DND-41 (cell line): ENCODE data around the gene APIP.

Experiments used
- ATAC-seq: fragments of 200-7000 bp; cut with Tn5 transposase; 3 replicates; pipeline ENCODE4 v1.9.1; 2021; ENCODE audit warnings: low read depth; ENCODE audit not compliant: insufficient read depth
- DNase-seq: peaks from one replicate; pipeline ENCODE4 v3.0.0-alpha.2; 2020
- H2AFZ ChIP-seq: 2 replicates; pipeline ENCODE4 v1.6.0; 2012; ENCODE audit warnings: low read depth, low read length
- H3K27ac ChIP-seq: 2 replicates; pipeline ENCODE4 v1.5.1; 2012; ENCODE audit warnings: low read length, inconsistent platforms
- H3K27me3 ChIP-seq: fragments of 200-600 bp; sonication (generic); 2 replicates; pipeline ENCODE4 v1.6.0; 2012; ENCODE audit warnings: low read length, mild to moderate bottlenecking, inconsistent platforms; ENCODE audit not compliant: insufficient read depth, poor library complexity
- H3K36me3 ChIP-seq: 2 replicates; pipeline ENCODE4 v1.5.1; 2012; ENCODE audit warnings: low read length, inconsistent platforms; ENCODE audit not compliant: insufficient read depth
- H3K4me1 ChIP-seq: 2 replicates; pipeline ENCODE4 v1.5.1; 2012; ENCODE audit warnings: mild to moderate bottlenecking, low read length; ENCODE audit not compliant: insufficient read depth
- H3K4me2 ChIP-seq: 2 replicates; pipeline ENCODE4 v1.6.0; 2012; ENCODE audit warnings: mild to moderate bottlenecking, moderate library complexity, low read length, inconsistent platforms; ENCODE audit not compliant: insufficient read depth
- H3K4me3 ChIP-seq, 2 experiments: fragments of 200-600 bp in 1 of 2; shearing (Covaris generic) in 1 of 2; 2 replicates each; pipeline ENCODE4 v1.5.1; 2012 to 2016; ENCODE audit warnings: inconsistent platforms in 2 of 2, low read length in 2 of 2, mild to moderate bottlenecking in 2 of 2, low read depth in 1 of 2, moderate library complexity in 1 of 2
- H3K79me2 ChIP-seq: 2 replicates; pipeline ENCODE4 v1.6.0; 2012; ENCODE audit warnings: low read length, inconsistent platforms; ENCODE audit not compliant: insufficient read depth
- H3K9ac ChIP-seq: 2 replicates; pipeline ENCODE4 v1.6.0; 2012; ENCODE audit warnings: low read depth, mild to moderate bottlenecking, inconsistent platforms, low read length, moderate library complexity
- H3K9me3 ChIP-seq: 2 replicates; pipeline ENCODE4 v1.5.1; 2012; ENCODE audit warnings: low read length, moderate library complexity, mild to moderate bottlenecking, inconsistent platforms; ENCODE audit not compliant: insufficient read depth, severe bottlenecking
- H4K20me1 ChIP-seq: 2 replicates; pipeline ENCODE4 v1.6.0; 2012; ENCODE audit warnings: low read length; ENCODE audit not compliant: insufficient read depth
- EZH2 ChIP-seq: IDR thresholded peaks from 3 replicates; pipeline ENCODE4 v1.6.1; 2012; ENCODE audit warnings: borderline replicate concordance, low read depth, mild to moderate bottlenecking, moderate library complexity, low read length, inconsistent platforms; ENCODE audit not compliant: severe bottlenecking
- TF ChIP-seq, protein P1 (sequence below): IDR thresholded peaks from 2 replicates; pipeline ENCODE4 v1.5.1; 2012; ENCODE audit warnings: borderline replicate concordance, low read length, moderate library complexity, mild to moderate bottlenecking; ENCODE audit not compliant: poor library complexity, severe bottlenecking; ENCODE audit errors: extremely low read depth

Gene APIP

DNA sequence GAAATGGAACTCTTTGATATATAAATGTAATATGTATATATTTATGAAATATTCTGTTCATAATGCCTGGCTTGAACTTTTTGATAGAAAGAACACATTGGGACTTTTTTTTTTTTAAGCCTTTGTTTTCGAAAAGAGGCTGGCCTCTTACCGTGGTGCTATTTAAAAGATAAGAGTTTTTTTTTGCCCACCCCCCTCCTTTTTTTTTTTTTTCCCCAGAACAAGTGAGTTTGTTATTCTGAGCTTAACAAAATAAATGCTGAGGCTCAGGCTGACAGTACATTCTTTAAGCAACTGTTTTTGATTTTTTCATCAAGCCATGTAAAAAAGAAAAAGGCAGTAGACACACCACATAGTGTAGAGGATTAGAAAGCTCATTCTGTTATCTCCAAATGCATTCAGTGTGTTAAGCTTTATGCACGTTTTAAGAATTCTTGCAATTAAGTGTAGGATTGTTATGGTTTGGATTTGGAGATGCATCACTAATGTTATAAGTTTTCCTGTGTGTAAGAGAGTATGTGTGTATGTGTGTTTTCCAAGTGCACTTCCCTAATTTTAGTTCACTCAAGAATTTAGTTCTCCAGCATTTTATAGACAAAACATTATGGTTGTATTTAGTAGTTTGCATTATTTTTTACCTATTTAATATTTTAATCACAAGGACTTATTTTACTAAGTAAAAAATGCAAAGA lies 12.2 kb upstream of the APIP start:
- no peak overlapping the region for H2AFZ ChIP-seq
- no peaks in the 10 kb centered on the region for H3K9me3 ChIP-seq
- H3K27ac ChIP-seq: no peak overlapping the region
- no peak for DNase-seq
- H3K4me2 ChIP-seq: no peak overlapping the region
- ATAC-seq: no peak
- H3K27me3 ChIP-seq: no peaks in the 10 kb centered on the region
- TF ChIP-seq, protein P1, sequence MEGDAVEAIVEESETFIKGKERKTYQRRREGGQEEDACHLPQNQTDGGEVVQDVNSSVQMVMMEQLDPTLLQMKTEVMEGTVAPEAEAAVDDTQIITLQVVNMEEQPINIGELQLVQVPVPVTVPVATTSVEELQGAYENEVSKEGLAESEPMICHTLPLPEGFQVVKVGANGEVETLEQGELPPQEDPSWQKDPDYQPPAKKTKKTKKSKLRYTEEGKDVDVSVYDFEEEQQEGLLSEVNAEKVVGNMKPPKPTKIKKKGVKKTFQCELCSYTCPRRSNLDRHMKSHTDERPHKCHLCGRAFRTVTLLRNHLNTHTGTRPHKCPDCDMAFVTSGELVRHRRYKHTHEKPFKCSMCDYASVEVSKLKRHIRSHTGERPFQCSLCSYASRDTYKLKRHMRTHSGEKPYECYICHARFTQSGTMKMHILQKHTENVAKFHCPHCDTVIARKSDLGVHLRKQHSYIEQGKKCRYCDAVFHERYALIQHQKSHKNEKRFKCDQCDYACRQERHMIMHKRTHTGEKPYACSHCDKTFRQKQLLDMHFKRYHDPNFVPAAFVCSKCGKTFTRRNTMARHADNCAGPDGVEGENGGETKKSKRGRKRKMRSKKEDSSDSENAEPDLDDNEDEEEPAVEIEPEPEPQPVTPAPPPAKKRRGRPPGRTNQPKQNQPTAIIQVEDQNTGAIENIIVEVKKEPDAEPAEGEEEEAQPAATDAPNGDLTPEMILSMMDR: no peak
- no peak for TF ChIP-seq EZH2
- no peak overlapping the region for H3K4me3 ChIP-seq
- H4K20me1 ChIP-seq: no peaks in the 10 kb centered on the region; the same call in 1 of the 2 replicates
- H3K4me1 ChIP-seq: no peaks in the 10 kb centered on the region; the same call in 1 of the 2 replicates
- H3K9ac ChIP-seq: no peak overlapping the region
- H3K36me3 ChIP-seq: peaks cover 14% of the 10 kb centered on the region; the same call in 1 of the 2 replicates
- H3K79me2 ChIP-seq: peaks cover 38% of the 10 kb centered on the region

DNA sequence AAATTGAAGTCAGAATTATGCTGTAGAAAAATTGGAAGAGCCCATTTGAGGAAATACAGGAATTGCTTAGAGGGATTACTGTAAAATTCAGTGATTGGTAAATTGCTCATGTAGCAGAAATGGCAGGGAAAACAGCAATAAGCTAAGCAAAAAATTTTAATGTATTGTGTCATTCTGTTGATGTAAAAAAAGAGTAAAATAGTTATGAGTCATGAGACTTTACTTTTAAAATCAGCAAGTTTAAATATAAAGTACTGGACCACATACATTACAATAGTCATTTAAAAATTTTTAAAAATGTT lies 10.6 kb upstream of the APIP start:
- ATAC-seq: no peak
- Histone ChIP-seq H4K20me1 (no peaks in the 10 kb centered on the region; the same call in 1 of the 2 replicates), H3K9me3 (no peaks in the 10 kb centered on the region), H3K4me1 (no peaks in the 10 kb centered on the region; the same call in 1 of the 2 replicates), H3K36me3 (peaks cover 5% of the 10 kb centered on the region; the same call in 1 of the 2 replicates), H3K79me2 (peaks cover 39% of the 10 kb centered on the region), H2AFZ (no peak overlapping the region), H3K4me3 (no peak overlapping the region), H3K27me3 (no peaks in the 10 kb centered on the region), H3K4me2 (no peak overlapping the region), H3K27ac (no peak overlapping the region), H3K9ac (no peak overlapping the region)
- DNase-seq: no peak
- TF ChIP-seq, protein P1: no peak

- DNase-seq (no peak), ATAC-seq (peak; percentile 74)
- Histone ChIP-seq H3K4me2 (no peak overlapping the region), H4K20me1 (no peaks in the 10 kb centered on the region; the same call in 1 of the 2 replicates), H3K4me3 (no peak overlapping the region), H3K27ac (no peak overlapping the region), H3K9ac (no peak overlapping the region), H3K4me1 (no peaks in the 10 kb centered on the region; the same call in 1 of the 2 replicates), H3K79me2 (peaks cover 40% of the 10 kb centered on the region), H2AFZ (no peak overlapping the region), H3K36me3 (peaks cover 1% of the 10 kb centered on the region; the same call in 1 of the 2 replicates), H3K9me3 (no peaks in the 10 kb centered on the region), H3K27me3 (no peaks in the 10 kb centered on the region)
- no peak for TF ChIP-seq EZH2
- TF ChIP-seq, protein P1: peak; percentile 86
Observed at GRCh38 chr11:34926101-34926830, 10.1 kb upstream of the APIP start.
